DMS 273 (cell line): ENCODE measurements around the gene UGGT2.
"Not testable (repeated sequence)": the region's sequence is repeated elsewhere in the genome, so short reads cannot be mapped to it uniquely, and the experiment has no call there.

Experiments
- DNase-seq: peaks from one replicate; lab custom pipeline; 2025; ENCODE audit not compliant: unreplicated experiment; lab: John Stamatoyannopoulos, UW

Gene UGGT2

GRCh38 chr13:95898256-95898655 is 154.9 kb downstream of the UGGT2 start:
- no peak for DNase-seq

- no peak for DNase-seq
Observed at GRCh38 chr13:95896301-95896700, 156.9 kb downstream of the UGGT2 start.

GRCh38 chr13:95893861-95894260 is 159.3 kb downstream of the UGGT2 start:
- DNase-seq = no peak

- no peak for DNase-seq
Observed at GRCh38 chr13:95882121-95882520, 171.1 kb downstream of the UGGT2 start.

- DNase-seq = no peak
Observed at GRCh38 chr13:95880331-95880730, 172.9 kb downstream of the UGGT2 start.

- DNase-seq = no peak
Observed at GRCh38 chr13:95874286-95874685, 178.9 kb downstream of the UGGT2 start.

- no peak for DNase-seq
Observed at GRCh38 chr13:95870421-95870820, 182.8 kb downstream of the UGGT2 start.

GRCh38 chr13:95865080-95865615 is 188.1 kb downstream of the UGGT2 start:
- DNase-seq = no peak

- DNase-seq = no peak
Observed at GRCh38 chr13:95862408-95862807, 190.8 kb downstream of the UGGT2 start.

- DNase-seq = no peak
Observed at GRCh38 chr13:95861296-95861695, 191.9 kb downstream of the UGGT2 start.

- no peak for DNase-seq
Observed at GRCh38 chr13:95858286-95859075, 194.7 kb downstream of the UGGT2 start.

- not testable (repeated sequence) for DNase-seq
Observed at GRCh38 chr13:95845656-95846055, 207.5 kb downstream of the UGGT2 start.

- DNase-seq = no peak
Observed at GRCh38 chr13:95842898-95843297, 210.3 kb downstream of the UGGT2 start.

GRCh38 chr13:95841894-95842293 is 211.3 kb downstream of the UGGT2 start:
- no peak for DNase-seq

- DNase-seq = peak; percentile 70
Observed at GRCh38 chr13:95834134-95834765, 219.0 kb downstream of the UGGT2 start.

GRCh38 chr13:95833719-95834118 is 219.5 kb downstream of the UGGT2 start:
- peak; percentile 1 for DNase-seq

GRCh38 chr13:95833126-95833525 is 220.1 kb downstream of the UGGT2 start:
- no peak for DNase-seq

GRCh38 chr13:95822303-95822702 is 230.9 kb downstream of the UGGT2 start:
- DNase-seq = no peak

GRCh38 chr13:95814495-95814894 is 238.7 kb downstream of the UGGT2 start:
- DNase-seq = no peak

GRCh38 chr13:95813139-95813538 is 240.1 kb downstream of the UGGT2 start:
- DNase-seq = no peak

- DNase-seq = no peak
Observed at GRCh38 chr13:95809429-95809828, 243.8 kb downstream of the UGGT2 start.

- no peak for DNase-seq
Observed at GRCh38 chr13:95805921-95806320, 247.3 kb downstream of the UGGT2 start.
